ENCODE results near the gene ADAMTSL5.

ADAMTSL5 gene

GRCh38 chr19:1490311-1491113 is 22.3 kb downstream of the ADAMTSL5 start, which contains the start of gene PCSK4:
Gene PCSK4 (minus strand): TSS chr19:1490350. CDS start chr19:1490346, 4 bp downstream.
- H3K9me3 Mint-ChIP-seq: no peaks in the 10 kb centered on the region
- H3K36me3 Mint-ChIP-seq (ENCODE audit: low read depth): no peaks in the 10 kb centered on the region
- peaks cover 11% of the 10 kb centered on the region for H3K27me3 Mint-ChIP-seq (ENCODE audit: low read depth)
- H3K4me1 Mint-ChIP-seq (ENCODE audit: low read depth): peaks cover 15% of the 10 kb centered on the region
- H3K27ac Mint-ChIP-seq: peak within 1 kb of the TSS; percentile 85
- DNase-seq (ENCODE audit: low spot score): peak; percentile 94
- H3K4me3 Mint-ChIP-seq: peak within 1 kb of the TSS; percentile 89

GRCh38 chr19:1489463-1490310 is 23.1 kb downstream of the ADAMTSL5 start:
- Mint-ChIP-seq H3K27me3 (ENCODE audit: low read depth) (peaks cover 11% of the 10 kb centered on the region), H3K36me3 (ENCODE audit: low read depth) (no peaks in the 10 kb centered on the region), H3K4me1 (ENCODE audit: low read depth) (peaks cover 15% of the 10 kb centered on the region), H3K4me3 (peak overlapping the region; percentile 67), H3K9me3 (no peaks in the 10 kb centered on the region), H3K27ac (peak overlapping the region; percentile 49)
- DNase-seq (ENCODE audit: low spot score): no peak

- H3K4me3 Mint-ChIP-seq: no peak overlapping the region
- H3K4me1 Mint-ChIP-seq (ENCODE audit: low read depth): peaks cover 15% of the 10 kb centered on the region
- H3K27me3 Mint-ChIP-seq (ENCODE audit: low read depth): peaks cover 11% of the 10 kb centered on the region
- H3K36me3 Mint-ChIP-seq (ENCODE audit: low read depth): no peaks in the 10 kb centered on the region
- no peaks in the 10 kb centered on the region for H3K9me3 Mint-ChIP-seq
- no peak for DNase-seq (ENCODE audit: low spot score)
- H3K27ac Mint-ChIP-seq: no peak overlapping the region
Measured at GRCh38 chr19:1488282-1488601, 24.6 kb downstream of the ADAMTSL5 start.

DNA sequence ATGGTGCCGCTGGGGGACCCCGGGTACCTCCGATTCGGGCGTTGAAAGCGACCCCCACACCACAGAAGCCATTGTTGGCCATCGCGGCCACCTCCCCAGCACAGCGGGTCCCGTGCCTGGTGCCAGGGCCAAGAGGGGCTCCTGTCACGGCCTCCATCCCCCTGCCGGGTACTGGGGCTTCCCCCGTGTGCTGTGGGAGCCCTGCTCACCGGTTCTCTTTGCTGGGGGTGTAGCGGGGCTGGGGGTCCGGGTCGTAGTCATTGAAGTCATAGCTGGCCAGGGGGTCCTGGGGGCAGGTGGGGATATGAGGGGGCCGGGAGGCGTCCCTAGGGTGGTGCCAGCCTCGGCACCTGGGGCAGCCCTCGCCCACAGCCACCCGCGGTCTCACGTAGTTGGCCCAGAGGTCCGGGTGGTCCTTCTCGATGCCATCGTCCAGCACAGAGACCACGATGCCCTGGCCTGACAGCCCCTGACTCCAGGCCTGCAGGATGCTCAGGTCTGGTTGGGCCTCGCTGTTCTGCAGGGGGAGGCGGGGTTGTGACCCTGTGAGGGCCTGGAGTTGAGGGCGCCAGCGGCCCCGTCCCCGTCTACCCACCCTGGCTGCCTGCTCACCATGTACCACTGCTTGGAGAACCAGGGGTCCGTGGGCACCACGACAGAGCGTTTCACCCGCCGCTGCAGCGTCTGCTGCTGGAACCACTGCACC is 25.1 kb downstream of the ADAMTSL5 start:
- H3K4me3 Mint-ChIP-seq: no peak overlapping the region
- H3K27ac Mint-ChIP-seq: no peak overlapping the region
- no peaks in the 10 kb centered on the region for H3K9me3 Mint-ChIP-seq
- H3K4me1 Mint-ChIP-seq (ENCODE audit: low read depth): peaks cover 15% of the 10 kb centered on the region
- peaks cover 11% of the 10 kb centered on the region for H3K27me3 Mint-ChIP-seq (ENCODE audit: low read depth)
- no peak for DNase-seq (ENCODE audit: low spot score)
- H3K36me3 Mint-ChIP-seq (ENCODE audit: low read depth): no peaks in the 10 kb centered on the region

DNA sequence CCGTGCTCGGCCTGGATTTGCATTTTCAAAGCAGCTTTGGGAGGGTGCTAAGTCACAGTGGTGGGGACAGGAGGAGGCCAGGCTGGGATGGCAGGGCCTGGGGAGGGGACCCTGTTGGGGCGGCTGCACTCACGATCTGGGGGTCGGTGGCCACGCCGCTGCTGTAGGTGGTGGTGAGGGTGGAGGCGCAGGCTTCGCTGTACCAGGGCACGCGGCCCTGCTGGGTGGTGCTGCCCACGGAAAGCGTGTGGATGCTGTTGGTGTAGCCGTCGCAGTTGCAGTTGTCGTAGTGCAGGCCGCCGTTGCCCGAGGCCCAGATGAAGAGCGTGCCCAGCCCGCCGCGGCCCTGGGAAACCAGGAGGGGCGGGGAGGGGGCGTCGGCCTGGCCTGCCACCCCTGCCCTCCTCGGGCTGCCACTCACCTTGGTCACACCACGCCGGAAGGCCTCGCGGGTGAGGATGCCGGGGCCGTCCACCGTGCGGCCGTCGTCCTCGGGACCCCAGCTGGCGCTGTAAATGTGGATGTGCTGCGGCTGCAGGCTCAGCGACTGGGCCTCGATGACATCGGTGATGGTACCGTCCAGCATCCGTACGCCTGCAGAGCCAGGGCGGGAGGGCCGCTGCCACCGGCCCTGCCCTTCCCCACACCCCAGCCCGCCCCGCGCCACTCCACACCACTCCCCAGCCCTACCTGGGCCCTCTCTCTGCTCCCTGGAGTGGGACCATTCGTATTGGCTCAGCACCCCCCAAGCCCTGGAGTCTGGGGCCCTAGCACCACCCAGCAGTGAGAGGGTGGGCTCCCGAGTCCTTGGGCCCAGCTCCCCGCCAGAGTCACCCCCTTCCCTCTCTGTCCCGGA is 25.9 kb downstream of the ADAMTSL5 start:
- H3K4me3 Mint-ChIP-seq: no peak overlapping the region
- no peaks in the 10 kb centered on the region for H3K36me3 Mint-ChIP-seq (ENCODE audit: low read depth)
- H3K9me3 Mint-ChIP-seq: no peaks in the 10 kb centered on the region
- DNase-seq (ENCODE audit: low spot score): no peak
- H3K27ac Mint-ChIP-seq: no peak overlapping the region
- H3K4me1 Mint-ChIP-seq (ENCODE audit: low read depth): peaks cover 14% of the 10 kb centered on the region
- peaks cover 6% of the 10 kb centered on the region for H3K27me3 Mint-ChIP-seq (ENCODE audit: low read depth)

DNA sequence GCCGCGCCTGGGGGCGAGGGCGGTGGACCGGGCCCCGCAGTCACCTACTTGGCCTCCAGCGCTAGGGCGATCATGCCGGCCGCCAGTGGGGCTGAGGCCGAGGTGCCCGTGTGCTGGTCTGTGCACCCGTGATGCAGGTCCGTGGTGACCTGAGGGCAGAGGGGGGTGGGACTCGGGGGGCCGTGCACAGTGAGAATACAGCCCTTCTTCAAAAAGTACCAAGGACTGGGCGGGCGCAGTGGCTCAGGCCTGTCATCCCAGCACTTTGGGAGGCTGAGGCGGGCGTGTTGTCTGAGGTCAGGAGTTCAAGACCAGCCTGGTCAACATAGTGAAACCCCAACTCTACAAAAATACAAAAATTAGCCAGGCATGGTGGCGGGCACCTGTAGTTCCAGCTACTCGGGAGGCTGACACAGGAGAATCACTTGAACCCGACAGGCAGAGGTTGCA is 28.8 kb downstream of the ADAMTSL5 start:
- peaks cover under 1% of the 10 kb centered on the region for H3K36me3 Mint-ChIP-seq (ENCODE audit: low read depth)
- DNase-seq (ENCODE audit: low spot score): no peak
- peaks cover 3% of the 10 kb centered on the region for H3K4me1 Mint-ChIP-seq (ENCODE audit: low read depth)
- no peak overlapping the region for H3K4me3 Mint-ChIP-seq
- H3K9me3 Mint-ChIP-seq: no peaks in the 10 kb centered on the region
- no peak overlapping the region for H3K27ac Mint-ChIP-seq
- no peaks in the 10 kb centered on the region for H3K27me3 Mint-ChIP-seq (ENCODE audit: low read depth)

- H3K4me3 Mint-ChIP-seq: no peak overlapping the region
- H3K27me3 Mint-ChIP-seq (ENCODE audit: low read depth): no peaks in the 10 kb centered on the region
- no peaks in the 10 kb centered on the region for H3K9me3 Mint-ChIP-seq
- peaks cover 2% of the 10 kb centered on the region for H3K36me3 Mint-ChIP-seq (ENCODE audit: low read depth)
- no peak for DNase-seq (ENCODE audit: low spot score)
- peaks cover 4% of the 10 kb centered on the region for H3K4me1 Mint-ChIP-seq (ENCODE audit: low read depth)
- no peak overlapping the region for H3K27ac Mint-ChIP-seq
Measured at GRCh38 chr19:1483131-1483978, 29.5 kb downstream of the ADAMTSL5 start.

DNA sequence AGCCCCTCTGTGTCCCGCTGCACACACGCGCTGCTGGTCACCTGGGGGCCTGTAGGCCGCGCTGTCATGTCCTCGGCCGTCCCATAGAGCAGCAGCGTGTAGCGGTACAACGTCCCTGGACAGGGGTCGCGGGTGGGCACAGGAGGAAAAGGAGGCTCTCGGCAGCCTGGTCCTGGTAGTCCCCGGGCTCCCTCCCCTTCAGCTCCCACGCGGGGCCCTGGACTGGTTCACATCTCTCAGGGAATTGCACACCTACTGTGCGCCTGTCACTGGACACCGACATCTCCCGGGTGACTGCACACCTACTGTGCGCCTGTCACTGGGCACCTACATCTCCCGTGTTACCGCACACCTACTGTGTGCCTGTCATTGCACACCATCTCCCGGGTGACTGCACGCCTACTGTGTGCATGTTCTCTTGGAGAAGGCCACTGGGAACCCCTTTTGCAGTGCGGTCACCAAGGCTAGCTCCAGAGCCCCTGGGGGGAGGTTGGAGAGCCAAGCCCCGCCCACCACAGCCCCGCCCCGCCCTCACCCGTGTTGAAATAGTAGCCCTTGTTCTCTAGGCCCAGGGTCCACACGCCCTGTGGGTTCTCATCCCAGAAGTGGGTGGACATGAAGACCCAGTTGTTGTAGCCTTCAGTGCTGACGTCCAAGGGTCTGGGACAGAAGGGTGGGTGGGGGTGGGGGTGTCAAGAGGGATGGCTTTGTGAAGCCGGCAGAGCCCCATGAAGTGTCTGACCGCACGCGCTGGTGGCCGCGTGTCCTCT is 30.3 kb downstream of the ADAMTSL5 start:
- peaks cover 2% of the 10 kb centered on the region for H3K36me3 Mint-ChIP-seq (ENCODE audit: low read depth)
- DNase-seq (ENCODE audit: low spot score): no peak
- no peak overlapping the region for H3K4me3 Mint-ChIP-seq
- no peak overlapping the region for H3K27ac Mint-ChIP-seq
- no peaks in the 10 kb centered on the region for H3K27me3 Mint-ChIP-seq (ENCODE audit: low read depth)
- H3K4me1 Mint-ChIP-seq (ENCODE audit: low read depth): peaks cover 4% of the 10 kb centered on the region
- H3K9me3 Mint-ChIP-seq: no peaks in the 10 kb centered on the region

DNA sequence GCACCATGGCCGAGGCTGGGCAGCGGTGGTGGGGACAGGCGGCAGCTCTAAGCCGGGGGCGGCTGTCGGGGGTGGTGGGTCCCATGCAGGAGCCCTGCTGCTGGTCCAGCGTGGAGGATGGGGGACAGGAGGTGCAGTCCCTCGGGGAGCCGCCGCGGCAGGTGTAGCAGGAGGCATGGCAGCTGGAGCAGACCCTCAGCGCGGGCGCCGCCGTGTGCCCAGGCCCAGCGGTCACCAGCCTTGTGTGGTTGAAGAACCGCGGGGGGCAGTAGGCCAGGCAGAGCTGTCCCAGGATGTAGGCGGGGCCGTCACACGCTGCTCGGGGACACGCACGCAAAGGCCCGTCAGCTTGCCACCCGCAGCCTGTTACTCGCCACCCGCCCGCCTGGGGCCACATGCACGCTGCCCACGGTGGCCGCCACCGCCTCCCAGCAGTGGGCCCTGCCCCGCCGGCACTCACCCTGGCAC is 30.9 kb downstream of the ADAMTSL5 start:
- Mint-ChIP-seq H3K27me3 (ENCODE audit: low read depth) (no peaks in the 10 kb centered on the region), H3K36me3 (ENCODE audit: low read depth) (peaks cover 6% of the 10 kb centered on the region), H3K4me1 (ENCODE audit: low read depth) (peaks cover 8% of the 10 kb centered on the region)

GRCh38 chr19:1481224-1481892 is 31.5 kb downstream of the ADAMTSL5 start:
- Mint-ChIP-seq H3K4me1 (ENCODE audit: low read depth) (peaks cover 8% of the 10 kb centered on the region), H3K36me3 (ENCODE audit: low read depth) (peaks cover 6% of the 10 kb centered on the region), H3K27ac (no peak overlapping the region), H3K9me3 (no peaks in the 10 kb centered on the region), H3K4me3 (no peak overlapping the region), H3K27me3 (ENCODE audit: low read depth) (no peaks in the 10 kb centered on the region)
- no peak for DNase-seq (ENCODE audit: low spot score)

More for the DNA sequence above, 30.9 kb downstream of the ADAMTSL5 start:
- Mint-ChIP-seq H3K4me3 (no peak overlapping the region), H3K27ac (no peak overlapping the region), H3K9me3 (no peaks in the 10 kb centered on the region)
- DNase-seq (ENCODE audit: low spot score): no peak

GRCh38 chr19:1478934-1479707 is 33.7 kb downstream of the ADAMTSL5 start, which contains the start of gene C19orf25:
Gene C19orf25 (minus strand): TSS chr19:1479215. CDS start chr19:1478903, 312 bp downstream.
- Mint-ChIP-seq H3K27ac (peak within 1 kb of the TSS; percentile 98), H3K4me1 (ENCODE audit: low read depth) (peaks cover 8% of the 10 kb centered on the region), H3K36me3 (ENCODE audit: low read depth) (peaks cover 6% of the 10 kb centered on the region), H3K27me3 (ENCODE audit: low read depth) (no peaks in the 10 kb centered on the region), H3K9me3 (no peaks in the 10 kb centered on the region), H3K4me3 (peak within 1 kb of the TSS; percentile 99)
- DNase-seq (ENCODE audit: low spot score): peak; percentile 92
